Ammon's horn (tissue), 1 donor: Measurements from ENCODE around the gene TOX2.

Experiments
- DNase-seq: peaks from one replicate; pipeline ENCODE4 v3.0.0-alpha.2; 2016; ENCODE audit warnings: low spot score

TOX2 gene

GRCh38 chr20:44019638-44020335, 105.1 kb downstream of the TOX2 start:
- DNase-seq: no peak

- DNase-seq: no peak
Observed at GRCh38 chr20:44020406-44021148, 105.9 kb downstream of the TOX2 start.

GRCh38 chr20:44021186-44021585, 106.5 kb downstream of the TOX2 start:
- DNase-seq: no peak

GRCh38 chr20:44021900-44022299, 107.2 kb downstream of the TOX2 start:
- no peak for DNase-seq

GRCh38 chr20:44022464-44022863, 107.8 kb downstream of the TOX2 start:
- no peak for DNase-seq

GRCh38 chr20:44023515-44024371, 109.1 kb downstream of the TOX2 start:
- no peak for DNase-seq

- no peak for DNase-seq
Observed at GRCh38 chr20:44024820-44025580, 110.3 kb downstream of the TOX2 start.

GRCh38 chr20:44025756-44026155, 111.1 kb downstream of the TOX2 start:
- DNase-seq: no peak

- DNase-seq: no peak
Observed at GRCh38 chr20:44026647-44027342, 112.1 kb downstream of the TOX2 start.

- no peak for DNase-seq
Observed at GRCh38 chr20:44027343-44028002, 112.8 kb downstream of the TOX2 start.

- no peak for DNase-seq
Observed at GRCh38 chr20:44028003-44028730, 113.5 kb downstream of the TOX2 start.

- no peak for DNase-seq
Observed at GRCh38 chr20:44028868-44029847, 114.5 kb downstream of the TOX2 start.

- DNase-seq: no peak
Observed at GRCh38 chr20:44029848-44030230, 115.2 kb downstream of the TOX2 start.

- no peak for DNase-seq
Observed at GRCh38 chr20:44030394-44030793, 115.7 kb downstream of the TOX2 start.

- no peak for DNase-seq
Observed at GRCh38 chr20:44031001-44031574, 116.4 kb downstream of the TOX2 start.

- no peak for DNase-seq
Observed at GRCh38 chr20:44031781-44032582, 117.3 kb downstream of the TOX2 start.

- no peak for DNase-seq
Observed at GRCh38 chr20:44032583-44033331, 118.1 kb downstream of the TOX2 start.
